Lower leg skin (tissue), 3 donors: ENCODE measurements around the gene FUNDC2.

Experiments used
- POLR2A ChIP-seq, 2 donors: fragments of 450-650 bp; IDR thresholded peaks; one replicate each; pipeline ENCODE4 v1.6.1; 2016 to 2017; ENCODE audit warnings: antibody characterized with exemption in 2 of 2, mild to moderate bottlenecking in 1 of 2, moderate library complexity in 1 of 2
- TF ChIP-seq, protein P1 (sequence below), 3 donors: fragments of 450-650 bp; IDR thresholded peaks; one replicate each; pipeline ENCODE4 v1.5.1; 2016; ENCODE audit warnings: antibody characterized with exemption in 3 of 3, mild to moderate bottlenecking in 3 of 3, moderate library complexity in 2 of 3

GRCh38 chrX:155031657-155032056 lies 5.0 kb downstream of the FUNDC2 start:
- TF ChIP-seq, protein P1, sequence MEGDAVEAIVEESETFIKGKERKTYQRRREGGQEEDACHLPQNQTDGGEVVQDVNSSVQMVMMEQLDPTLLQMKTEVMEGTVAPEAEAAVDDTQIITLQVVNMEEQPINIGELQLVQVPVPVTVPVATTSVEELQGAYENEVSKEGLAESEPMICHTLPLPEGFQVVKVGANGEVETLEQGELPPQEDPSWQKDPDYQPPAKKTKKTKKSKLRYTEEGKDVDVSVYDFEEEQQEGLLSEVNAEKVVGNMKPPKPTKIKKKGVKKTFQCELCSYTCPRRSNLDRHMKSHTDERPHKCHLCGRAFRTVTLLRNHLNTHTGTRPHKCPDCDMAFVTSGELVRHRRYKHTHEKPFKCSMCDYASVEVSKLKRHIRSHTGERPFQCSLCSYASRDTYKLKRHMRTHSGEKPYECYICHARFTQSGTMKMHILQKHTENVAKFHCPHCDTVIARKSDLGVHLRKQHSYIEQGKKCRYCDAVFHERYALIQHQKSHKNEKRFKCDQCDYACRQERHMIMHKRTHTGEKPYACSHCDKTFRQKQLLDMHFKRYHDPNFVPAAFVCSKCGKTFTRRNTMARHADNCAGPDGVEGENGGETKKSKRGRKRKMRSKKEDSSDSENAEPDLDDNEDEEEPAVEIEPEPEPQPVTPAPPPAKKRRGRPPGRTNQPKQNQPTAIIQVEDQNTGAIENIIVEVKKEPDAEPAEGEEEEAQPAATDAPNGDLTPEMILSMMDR (IDR thresholded peaks at IDR 0.05): no peak
- no peak for TF ChIP-seq POLR2A (IDR thresholded peaks at IDR 0.05)
